ENCODE results near the gene SPINT2.

DNA sequence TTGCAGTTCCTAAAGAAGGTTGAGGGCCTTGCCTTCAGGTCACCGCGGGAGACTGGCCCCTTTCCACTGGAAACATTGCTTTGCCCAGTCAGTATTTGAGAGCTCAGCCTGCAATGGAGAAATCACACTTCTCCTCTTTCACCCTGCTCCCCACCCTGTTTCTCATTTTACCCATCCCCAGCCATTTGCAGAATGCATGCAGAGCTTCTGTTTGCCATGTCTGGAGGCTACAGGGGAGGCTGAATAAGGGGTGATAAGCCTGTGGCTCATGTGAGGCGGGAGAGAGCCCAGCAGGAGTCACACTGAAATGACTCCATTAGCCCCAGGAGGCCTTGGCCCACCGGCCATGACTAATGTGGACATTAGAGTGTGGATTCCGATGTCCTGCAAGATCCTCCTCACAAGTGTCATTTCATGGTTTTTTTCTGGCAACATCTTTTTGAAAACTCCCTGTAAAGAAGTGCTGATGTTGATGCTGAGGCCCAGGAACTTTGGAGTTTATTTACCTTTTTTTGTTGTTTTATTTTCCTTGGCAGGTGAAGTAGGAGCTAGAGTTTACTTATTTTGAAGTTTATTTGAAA, 6.3 kb downstream of the SPINT2 start:
- TF ChIP-seq MXI1 (conservative IDR thresholded peaks at IDR 0.05; ENCODE audit: poor library complexity, severe bottlenecking) (no peak), SMC3 (conservative IDR thresholded peaks at IDR 0.05; ENCODE audit: poor library complexity) (no peak), TAF1 (IDR thresholded peaks at IDR 0.05; ENCODE audit: low read depth) (no peak)
- TF ChIP-seq, protein P1, sequence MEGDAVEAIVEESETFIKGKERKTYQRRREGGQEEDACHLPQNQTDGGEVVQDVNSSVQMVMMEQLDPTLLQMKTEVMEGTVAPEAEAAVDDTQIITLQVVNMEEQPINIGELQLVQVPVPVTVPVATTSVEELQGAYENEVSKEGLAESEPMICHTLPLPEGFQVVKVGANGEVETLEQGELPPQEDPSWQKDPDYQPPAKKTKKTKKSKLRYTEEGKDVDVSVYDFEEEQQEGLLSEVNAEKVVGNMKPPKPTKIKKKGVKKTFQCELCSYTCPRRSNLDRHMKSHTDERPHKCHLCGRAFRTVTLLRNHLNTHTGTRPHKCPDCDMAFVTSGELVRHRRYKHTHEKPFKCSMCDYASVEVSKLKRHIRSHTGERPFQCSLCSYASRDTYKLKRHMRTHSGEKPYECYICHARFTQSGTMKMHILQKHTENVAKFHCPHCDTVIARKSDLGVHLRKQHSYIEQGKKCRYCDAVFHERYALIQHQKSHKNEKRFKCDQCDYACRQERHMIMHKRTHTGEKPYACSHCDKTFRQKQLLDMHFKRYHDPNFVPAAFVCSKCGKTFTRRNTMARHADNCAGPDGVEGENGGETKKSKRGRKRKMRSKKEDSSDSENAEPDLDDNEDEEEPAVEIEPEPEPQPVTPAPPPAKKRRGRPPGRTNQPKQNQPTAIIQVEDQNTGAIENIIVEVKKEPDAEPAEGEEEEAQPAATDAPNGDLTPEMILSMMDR (IDR thresholded peaks at IDR 0.05; ENCODE audit: poor library complexity, severe bottlenecking) = no peak
